HTR-8/SVneo (cell line): ENCODE data around the gene PAPOLB.
A peak's percentile ranks its signal among the peaks of the same experiment; 100 is the strongest.

Experiments used
- DNase-seq: peaks from one replicate; pipeline ENCODE4 v3.0.0; 2011; ENCODE audit warnings: low spot score, mixed read lengths; ENCODE audit not compliant: insufficient read length
- FAIRE-seq: peaks from 2 replicates; lab custom pipeline; 2011; peaks lifted over from hg19 to GRCh38; lab: Jason Lieb, UNC

PAPOLB gene

GRCh38 chr7:4830176-4830575 lies 31.7 kb downstream of the PAPOLB start:
- FAIRE-seq (peak; percentile 89), DNase-seq (peak; percentile 69)

DNA sequence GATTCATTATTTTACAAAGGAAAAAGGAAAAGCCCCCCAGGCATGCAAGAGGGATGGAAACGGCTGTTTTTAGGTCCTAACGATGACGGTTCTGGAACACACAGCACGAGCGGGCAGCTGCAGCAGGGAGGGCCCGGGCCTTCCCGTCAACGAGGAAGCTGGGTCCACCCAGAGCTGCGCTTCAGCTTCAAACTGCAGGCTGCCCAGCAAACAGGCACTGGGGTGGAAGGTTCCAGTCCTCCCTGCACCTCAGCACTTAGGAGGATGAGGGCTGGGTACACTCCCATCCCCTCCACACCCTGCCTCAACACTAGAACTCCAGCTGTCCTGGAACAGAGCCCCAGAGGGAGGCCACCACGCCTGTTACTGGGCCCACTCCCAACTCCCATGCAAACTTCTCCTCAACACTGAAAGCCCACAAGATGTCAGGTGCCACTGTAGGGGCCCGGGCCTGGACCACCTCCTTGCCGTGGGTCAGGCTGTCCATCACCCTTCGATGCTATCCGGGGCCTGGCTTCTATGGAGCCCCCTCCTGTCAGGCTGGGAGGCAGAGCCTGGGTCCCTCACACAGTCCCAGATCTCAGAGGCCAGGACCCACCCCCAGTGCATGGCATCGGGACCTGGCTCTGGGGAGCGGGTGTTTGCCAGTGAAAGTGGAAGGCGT lies 33.0 kb downstream of the PAPOLB start:
- no peak for FAIRE-seq
- no peak for DNase-seq

GRCh38 chr7:4825081-4825480 lies 36.7 kb downstream of the PAPOLB start:
- FAIRE-seq (no peak), DNase-seq (no peak)

GRCh38 chr7:4824120-4824775 lies 37.6 kb downstream of the PAPOLB start:
- DNase-seq, result no peak

GRCh38 chr7:4823441-4824119 lies 38.2 kb downstream of the PAPOLB start:
- DNase-seq (no peak), FAIRE-seq (peak; percentile 46)

More at GRCh38 chr7:4824120-4824775, 37.6 kb downstream of the PAPOLB start:
- FAIRE-seq, result no peak

GRCh38 chr7:4822677-4823076 lies 39.2 kb downstream of the PAPOLB start:
- DNase-seq, result no peak
- no peak for FAIRE-seq

DNA sequence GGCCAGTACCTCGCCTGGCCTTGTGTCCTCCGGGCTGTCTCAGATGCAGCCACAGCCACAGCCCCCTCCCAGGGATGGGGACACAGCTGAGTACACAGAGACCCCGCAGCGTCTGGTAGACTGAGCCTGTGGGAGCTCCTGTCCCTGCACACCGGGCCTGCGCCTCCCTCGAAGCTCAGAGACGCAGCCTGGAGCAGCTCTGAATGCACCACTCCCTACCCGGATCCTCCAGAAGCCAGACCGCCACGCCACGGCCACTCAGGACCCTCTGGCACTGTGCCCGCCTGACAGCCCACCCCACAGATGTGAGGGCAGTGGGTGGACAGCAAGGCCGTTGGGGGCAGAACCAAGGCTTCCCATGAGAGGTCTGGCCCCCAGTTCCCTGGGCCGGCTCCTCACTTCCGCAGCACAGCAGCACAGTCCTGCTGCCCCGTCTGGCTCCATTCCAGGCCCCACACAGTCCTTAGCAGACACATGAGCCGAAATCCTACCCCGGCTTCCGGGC lies 40.8 kb downstream of the PAPOLB start:
- FAIRE-seq (no peak), DNase-seq (no peak)

GRCh38 chr7:4820405-4820966 lies 41.3 kb downstream of the PAPOLB start:
- FAIRE-seq (no peak), DNase-seq (no peak)

GRCh38 chr7:4819560-4820404 lies 42.0 kb downstream of the PAPOLB start:
- FAIRE-seq (no peak), DNase-seq (no peak)

DNA sequence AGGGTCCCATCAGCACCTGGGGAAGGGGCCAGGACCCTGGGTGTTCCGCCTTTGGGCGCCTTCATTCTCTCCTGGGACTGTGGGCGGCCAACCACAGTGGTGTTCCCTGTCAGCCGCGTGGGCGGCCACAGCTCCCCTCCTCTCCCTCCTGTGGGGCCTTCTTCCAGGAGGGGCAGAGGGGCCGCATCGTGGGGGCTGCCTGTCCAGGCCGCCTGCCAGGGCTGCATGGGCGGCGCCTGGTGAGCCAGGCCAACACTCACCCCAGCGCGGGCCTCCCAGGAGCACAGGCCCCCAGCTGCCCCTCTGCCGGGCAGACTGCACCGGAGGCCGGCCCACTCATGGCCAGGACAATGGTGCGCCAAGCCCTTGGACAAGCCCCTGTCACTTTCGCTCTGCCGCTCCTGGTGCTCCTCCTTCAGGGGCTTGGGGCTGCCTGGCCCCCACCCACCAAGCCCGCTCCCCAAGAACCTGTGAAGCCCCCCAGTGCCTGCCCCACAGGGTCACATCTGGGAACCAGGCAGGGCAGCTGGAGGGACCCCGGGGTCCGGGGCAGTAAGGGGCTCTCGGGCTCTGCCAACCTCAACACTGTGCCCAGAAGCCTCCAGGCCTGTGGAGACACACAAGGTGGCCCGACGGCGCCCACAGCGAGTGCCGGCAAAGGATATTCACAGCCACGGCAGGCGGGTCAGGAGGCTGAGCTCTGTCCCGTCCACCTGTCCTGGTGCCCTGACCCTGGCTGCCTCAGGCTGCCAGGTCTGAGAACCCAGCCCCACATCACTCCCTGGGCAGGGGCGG lies 43.6 kb downstream of the PAPOLB start:
- FAIRE-seq (no peak), DNase-seq (no peak)

GRCh38 chr7:4817178-4817901 lies 44.5 kb downstream of the PAPOLB start:
- DNase-seq, result no peak
- FAIRE-seq, result no peak

DNA sequence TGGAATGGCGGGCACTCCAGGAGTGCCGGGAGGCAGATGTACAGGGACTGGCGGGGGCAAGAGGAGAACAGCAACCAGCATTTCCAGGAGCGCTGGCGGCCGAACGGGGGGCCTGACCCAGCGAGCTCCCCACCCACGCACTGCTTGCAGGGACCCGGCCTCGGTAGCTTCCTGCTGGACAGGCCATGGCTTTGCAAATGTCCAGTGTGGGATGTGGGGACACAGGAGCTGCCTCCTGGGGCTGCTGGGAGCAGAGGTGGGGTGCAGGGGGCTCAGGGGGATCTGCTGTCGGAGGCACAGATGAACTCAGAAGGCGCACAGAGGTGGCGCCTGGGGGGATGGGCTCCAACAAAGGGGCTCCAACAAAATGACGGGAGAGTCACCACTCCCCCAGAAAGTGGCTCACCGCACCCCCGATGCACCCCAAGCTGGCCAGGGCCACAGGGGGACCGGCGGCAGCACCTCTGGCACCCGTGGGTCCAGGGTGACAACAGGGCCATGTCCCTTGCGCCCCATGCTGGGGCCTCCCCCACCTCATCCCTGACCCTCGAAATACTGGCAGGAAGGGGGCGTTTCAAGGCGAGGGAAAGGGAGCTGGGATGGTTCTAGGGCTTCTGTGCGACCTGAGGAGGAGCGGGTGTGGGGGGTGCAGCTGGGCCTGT lies 45.3 kb downstream of the PAPOLB start:
- no peak for FAIRE-seq
- DNase-seq, result no peak

GRCh38 chr7:4815609-4816418 lies 46.0 kb downstream of the PAPOLB start:
- DNase-seq (no peak), FAIRE-seq (no peak)

GRCh38 chr7:4815121-4815520 lies 46.7 kb downstream of the PAPOLB start:
- no peak for DNase-seq
- no peak for FAIRE-seq

DNA sequence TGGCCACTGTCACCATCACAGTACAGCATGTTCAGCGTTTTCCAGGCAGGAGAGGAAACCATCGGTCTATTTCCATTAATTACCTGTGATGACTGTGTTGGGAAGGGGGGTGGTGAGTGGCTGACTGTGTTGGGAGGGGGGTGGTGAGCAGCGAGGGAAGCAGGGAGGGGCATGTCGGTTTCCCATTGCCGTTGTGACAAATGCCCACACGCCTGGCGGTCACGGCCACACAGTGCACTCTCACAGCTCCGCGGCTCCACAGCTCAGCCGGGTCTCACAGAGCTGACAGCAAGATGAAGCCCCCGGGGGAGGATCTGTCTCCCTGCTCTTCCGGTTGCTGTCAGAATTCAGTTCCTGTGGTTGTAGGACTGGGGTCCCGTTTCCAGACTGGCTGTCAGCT lies 47.4 kb downstream of the PAPOLB start:
- no peak for FAIRE-seq
- no peak for DNase-seq

DNA sequence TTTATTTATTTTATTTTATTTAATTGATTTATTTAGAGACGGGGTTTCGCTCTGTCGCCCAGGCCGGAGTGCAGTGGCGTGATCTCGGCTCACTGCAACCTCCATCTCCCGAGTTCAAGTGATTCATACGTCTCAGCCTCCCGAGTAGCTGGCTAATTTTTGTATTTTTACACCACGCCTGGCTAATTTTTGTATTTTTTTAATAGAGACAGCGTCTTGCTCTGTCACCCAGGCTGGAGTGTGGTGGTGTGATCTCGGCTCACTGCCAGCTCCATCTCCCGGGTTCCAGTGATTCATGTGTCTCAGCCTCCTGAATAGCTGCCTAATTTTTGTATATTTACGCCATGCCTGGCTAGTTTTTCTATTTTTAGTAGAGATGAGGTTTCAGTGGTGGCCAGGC lies 52.2 kb downstream of the PAPOLB start:
- DNase-seq (no peak), FAIRE-seq (no peak)

- no peak for FAIRE-seq
- DNase-seq, result no peak
These were observed 52.7 kb downstream of the PAPOLB start for GRCh38 chr7:4809091-4809591.
